ENCODE results near the gene SGCG. TPM values are rescaled to one million over a fixed set of nuclear protein-coding genes. Genes with fewer than 3 reads are reported as not detected.
"Not testable (repeated sequence)": the region's sequence is repeated elsewhere in the genome, so short reads cannot be mapped to it uniquely, and the experiment has no call there.

The SGCG gene
- total RNA-seq, 1 donor from 2014 or later: 2.1 TPM

GRCh38 chr13:23288995-23289394, 108.2 kb downstream of the SGCG start:
- no peaks in the 10 kb centered on the region for H3K27me3 ChIP-seq (ENCODE audit: control insufficient read depth, insufficient read depth, low read length)
- FAIRE-seq: peak; percentile 40
- TF ChIP-seq, protein P1, sequence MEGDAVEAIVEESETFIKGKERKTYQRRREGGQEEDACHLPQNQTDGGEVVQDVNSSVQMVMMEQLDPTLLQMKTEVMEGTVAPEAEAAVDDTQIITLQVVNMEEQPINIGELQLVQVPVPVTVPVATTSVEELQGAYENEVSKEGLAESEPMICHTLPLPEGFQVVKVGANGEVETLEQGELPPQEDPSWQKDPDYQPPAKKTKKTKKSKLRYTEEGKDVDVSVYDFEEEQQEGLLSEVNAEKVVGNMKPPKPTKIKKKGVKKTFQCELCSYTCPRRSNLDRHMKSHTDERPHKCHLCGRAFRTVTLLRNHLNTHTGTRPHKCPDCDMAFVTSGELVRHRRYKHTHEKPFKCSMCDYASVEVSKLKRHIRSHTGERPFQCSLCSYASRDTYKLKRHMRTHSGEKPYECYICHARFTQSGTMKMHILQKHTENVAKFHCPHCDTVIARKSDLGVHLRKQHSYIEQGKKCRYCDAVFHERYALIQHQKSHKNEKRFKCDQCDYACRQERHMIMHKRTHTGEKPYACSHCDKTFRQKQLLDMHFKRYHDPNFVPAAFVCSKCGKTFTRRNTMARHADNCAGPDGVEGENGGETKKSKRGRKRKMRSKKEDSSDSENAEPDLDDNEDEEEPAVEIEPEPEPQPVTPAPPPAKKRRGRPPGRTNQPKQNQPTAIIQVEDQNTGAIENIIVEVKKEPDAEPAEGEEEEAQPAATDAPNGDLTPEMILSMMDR (IDR thresholded peaks at IDR 0.05; ENCODE audit: insufficient read depth, low read length, severe bottlenecking): no peak
- no peak overlapping the region for H3K4me3 ChIP-seq (ENCODE audit: low read depth, low read length)
- no peaks in the 10 kb centered on the region for H3K36me3 ChIP-seq (ENCODE audit: control insufficient read depth, insufficient read depth, low read length)
- no peak for DNase-seq (ENCODE audit: low read depth)

DNA sequence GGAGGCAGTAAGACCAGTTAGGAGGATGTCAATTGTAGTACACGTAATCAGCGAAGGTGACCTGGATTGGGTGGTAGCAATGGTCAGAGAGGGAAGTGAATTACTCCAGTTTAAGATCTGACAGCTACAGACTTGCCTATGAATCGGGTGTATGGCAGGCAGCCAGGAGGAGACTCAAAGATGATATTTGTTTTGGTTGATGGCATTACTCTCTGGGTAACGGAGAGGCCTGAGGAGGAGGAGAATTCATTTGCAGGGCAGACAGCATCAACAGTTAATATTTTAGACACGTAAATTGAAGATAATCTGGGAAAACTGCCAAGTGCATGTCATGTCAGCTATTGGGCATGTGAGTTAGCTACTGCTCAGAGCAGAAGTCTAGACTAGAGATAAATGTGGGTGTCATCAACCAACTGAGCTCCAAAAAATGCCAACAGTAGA, 109.2 kb downstream of the SGCG start:
- Histone ChIP-seq H3K36me3 (ENCODE audit: control insufficient read depth, insufficient read depth, low read length) (no peaks in the 10 kb centered on the region), H3K27me3 (ENCODE audit: control insufficient read depth, insufficient read depth, low read length) (no peaks in the 10 kb centered on the region), H3K4me3 (ENCODE audit: low read depth, low read length) (no peak overlapping the region)
- FAIRE-seq: peak; percentile 89
- TF ChIP-seq, protein P1 (IDR thresholded peaks at IDR 0.05; ENCODE audit: insufficient read depth, low read length, severe bottlenecking): no peak
- DNase-seq (ENCODE audit: low read depth): peak; percentile 91

DNA sequence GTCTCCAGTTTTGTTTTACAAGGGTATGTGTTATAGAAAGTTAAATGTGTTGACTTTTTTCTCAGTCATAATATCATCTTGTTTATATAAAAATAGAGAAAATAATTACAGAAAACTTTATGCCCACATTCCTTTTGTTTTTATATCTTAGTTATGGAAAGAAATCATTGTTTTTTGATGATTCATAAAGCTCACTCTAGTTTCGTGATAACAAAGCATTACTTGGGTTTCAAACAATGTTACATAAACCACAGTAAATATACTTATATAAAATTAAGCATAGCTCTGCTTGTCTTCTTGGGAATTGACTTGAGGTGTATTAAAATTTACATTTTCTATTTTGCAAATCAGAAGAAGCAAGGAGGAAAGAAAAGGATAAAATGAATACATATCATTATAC, 111.8 kb downstream of the SGCG start:
- TF ChIP-seq, protein P1 (IDR thresholded peaks at IDR 0.05; ENCODE audit: insufficient read depth, low read length, severe bottlenecking): no peak
- Histone ChIP-seq H3K4me3 (ENCODE audit: low read depth, low read length) (no peak overlapping the region), H3K36me3 (ENCODE audit: control insufficient read depth, insufficient read depth, low read length) (no peaks in the 10 kb centered on the region), H3K27me3 (ENCODE audit: control insufficient read depth, insufficient read depth, low read length) (no peaks in the 10 kb centered on the region)
- FAIRE-seq (no peak), DNase-seq (ENCODE audit: low read depth) (no peak)

- H3K36me3 ChIP-seq (ENCODE audit: control insufficient read depth, insufficient read depth, low read length); H3K4me3 ChIP-seq (ENCODE audit: low read depth, low read length); FAIRE-seq; H3K27me3 ChIP-seq (ENCODE audit: control insufficient read depth, insufficient read depth, low read length); DNase-seq (ENCODE audit: low read depth): not testable (repeated sequence)
Observed at GRCh38 chr13:23314837-23315236, 134.1 kb downstream of the SGCG start.

GRCh38 chr13:23319883-23320224, 139.1 kb downstream of the SGCG start:
- no peak for DNase-seq (ENCODE audit: low read depth)
- TF ChIP-seq, protein P1 (IDR thresholded peaks at IDR 0.05; ENCODE audit: insufficient read depth, low read length, severe bottlenecking): no peak
- Histone ChIP-seq H3K27me3 (ENCODE audit: control insufficient read depth, insufficient read depth, low read length) (no peaks in the 10 kb centered on the region), H3K36me3 (ENCODE audit: control insufficient read depth, insufficient read depth, low read length) (no peaks in the 10 kb centered on the region), H3K4me3 (ENCODE audit: low read depth, low read length) (no peak overlapping the region)
- FAIRE-seq: no peak

- Histone ChIP-seq H3K4me3 (ENCODE audit: low read depth, low read length) (no peak overlapping the region), H3K36me3 (ENCODE audit: control insufficient read depth, insufficient read depth, low read length) (no peaks in the 10 kb centered on the region), H3K27me3 (ENCODE audit: control insufficient read depth, insufficient read depth, low read length) (no peaks in the 10 kb centered on the region)
- DNase-seq (ENCODE audit: low read depth) (no peak), FAIRE-seq (no peak)
- TF ChIP-seq, protein P1 (IDR thresholded peaks at IDR 0.05; ENCODE audit: insufficient read depth, low read length, severe bottlenecking): no peak
Observed at GRCh38 chr13:23320926-23321534, 140.3 kb downstream of the SGCG start.
